ENCODE data around the gene RASGEF1B. TPM values are rescaled to one million over a fixed set of nuclear protein-coding genes. Genes with fewer than 3 reads are reported as not detected.

The RASGEF1B gene
- total and polyA plus RNA-seq, 2 experiments from 2014 or later = 29.1 to 53.4 TPM

GRCh38 chr4:81446634-81447033, 25.1 kb downstream of the RASGEF1B start:
- no peaks in the 10 kb centered on the region for H3K36me3 ChIP-seq (replicated peaks; ENCODE audit: insufficient read depth, low read depth)
- WGBS (ENCODE audit: low lambda C conversion rate, missing lambda C conversion rate) = 88% methylated on average over 1 of the region's 1 CpG

GRCh38 chr4:81445196-81445595, 26.5 kb downstream of the RASGEF1B start:
- Histone ChIP-seq H3K27ac (no peak overlapping the region), H3K9me2 (replicated peaks; ENCODE audit: insufficient read depth) (no peaks in the 10 kb centered on the region), H3K36me3 (replicated peaks; ENCODE audit: insufficient read depth, low read depth) (no peaks in the 10 kb centered on the region), H3K9me3 (ENCODE audit: low read depth) (no peaks in the 10 kb centered on the region), H2AFZ (no peak overlapping the region), H3K4me1 (ENCODE audit: insufficient read depth) (no peaks in the 10 kb centered on the region), H3K79me2 (no peaks in the 10 kb centered on the region), H3K27me3 (no peaks in the 10 kb centered on the region), H4K20me1 (ENCODE audit: insufficient read depth, poor library complexity, severe bottlenecking) (no peaks in the 10 kb centered on the region), H3K4me3 (no peak overlapping the region), H3K4me2 (no peak overlapping the region)
- WGBS (ENCODE audit: low lambda C conversion rate, missing lambda C conversion rate) = 75% methylated on average over 5 of the region's 5 CpGs
- DNase-seq (ENCODE audit: low spot score) = no peak
- TF ChIP-seq, protein P1, sequence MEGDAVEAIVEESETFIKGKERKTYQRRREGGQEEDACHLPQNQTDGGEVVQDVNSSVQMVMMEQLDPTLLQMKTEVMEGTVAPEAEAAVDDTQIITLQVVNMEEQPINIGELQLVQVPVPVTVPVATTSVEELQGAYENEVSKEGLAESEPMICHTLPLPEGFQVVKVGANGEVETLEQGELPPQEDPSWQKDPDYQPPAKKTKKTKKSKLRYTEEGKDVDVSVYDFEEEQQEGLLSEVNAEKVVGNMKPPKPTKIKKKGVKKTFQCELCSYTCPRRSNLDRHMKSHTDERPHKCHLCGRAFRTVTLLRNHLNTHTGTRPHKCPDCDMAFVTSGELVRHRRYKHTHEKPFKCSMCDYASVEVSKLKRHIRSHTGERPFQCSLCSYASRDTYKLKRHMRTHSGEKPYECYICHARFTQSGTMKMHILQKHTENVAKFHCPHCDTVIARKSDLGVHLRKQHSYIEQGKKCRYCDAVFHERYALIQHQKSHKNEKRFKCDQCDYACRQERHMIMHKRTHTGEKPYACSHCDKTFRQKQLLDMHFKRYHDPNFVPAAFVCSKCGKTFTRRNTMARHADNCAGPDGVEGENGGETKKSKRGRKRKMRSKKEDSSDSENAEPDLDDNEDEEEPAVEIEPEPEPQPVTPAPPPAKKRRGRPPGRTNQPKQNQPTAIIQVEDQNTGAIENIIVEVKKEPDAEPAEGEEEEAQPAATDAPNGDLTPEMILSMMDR (IDR thresholded peaks at IDR 0.05; ENCODE audit: poor library complexity) = no peak
- TF ChIP-seq EZH2phosphoT487 (IDR thresholded peaks at IDR 0.05; ENCODE audit: low read depth, severe bottlenecking, unreplicated experiment) (no peak), EZH2 (IDR thresholded peaks at IDR 0.05; ENCODE audit: borderline replicate concordance) (no peak)

More at GRCh38 chr4:81446634-81447033, 25.1 kb downstream of the RASGEF1B start:
- no peak overlapping the region for H2AFZ ChIP-seq
- no peaks in the 10 kb centered on the region for H3K4me1 ChIP-seq (ENCODE audit: insufficient read depth)
- no peaks in the 10 kb centered on the region for H4K20me1 ChIP-seq (ENCODE audit: insufficient read depth, poor library complexity, severe bottlenecking)
- no peaks in the 10 kb centered on the region for H3K9me2 ChIP-seq (replicated peaks; ENCODE audit: insufficient read depth)
- no peaks in the 10 kb centered on the region for H3K79me2 ChIP-seq
- TF ChIP-seq, protein P1 (IDR thresholded peaks at IDR 0.05; ENCODE audit: poor library complexity) = no peak
- no peak for TF ChIP-seq EZH2phosphoT487 (IDR thresholded peaks at IDR 0.05; ENCODE audit: low read depth, severe bottlenecking, unreplicated experiment)
- TF ChIP-seq EZH2 (IDR thresholded peaks at IDR 0.05; ENCODE audit: borderline replicate concordance) = no peak
- no peaks in the 10 kb centered on the region for H3K27me3 ChIP-seq
- H3K4me2 ChIP-seq = no peak overlapping the region
- no peak overlapping the region for H3K4me3 ChIP-seq
- no peaks in the 10 kb centered on the region for H3K9me3 ChIP-seq (ENCODE audit: low read depth)
- no peak overlapping the region for H3K27ac ChIP-seq
- DNase-seq (ENCODE audit: low spot score) = no peak

GRCh38 chr4:81442484-81443085, 29.1 kb downstream of the RASGEF1B start:
- H4K20me1 ChIP-seq (ENCODE audit: insufficient read depth, poor library complexity, severe bottlenecking) = no peaks in the 10 kb centered on the region
- no peak overlapping the region for H3K4me2 ChIP-seq
- TF ChIP-seq EZH2 (IDR thresholded peaks at IDR 0.05; ENCODE audit: borderline replicate concordance) (no peak), EZH2phosphoT487 (IDR thresholded peaks at IDR 0.05; ENCODE audit: low read depth, severe bottlenecking, unreplicated experiment) (no peak)
- TF ChIP-seq, protein P1 (IDR thresholded peaks at IDR 0.05; ENCODE audit: poor library complexity) = no peak
- H3K9me2 ChIP-seq (replicated peaks; ENCODE audit: insufficient read depth) = no peaks in the 10 kb centered on the region
- H3K27me3 ChIP-seq = no peaks in the 10 kb centered on the region
- no peak overlapping the region for H2AFZ ChIP-seq
- H3K79me2 ChIP-seq = no peaks in the 10 kb centered on the region
- no peaks in the 10 kb centered on the region for H3K9me3 ChIP-seq (ENCODE audit: low read depth)
- WGBS (ENCODE audit: low lambda C conversion rate, missing lambda C conversion rate) = 86% methylated on average over 4 of the region's 4 CpGs
- no peak overlapping the region for H3K4me3 ChIP-seq
- no peak for DNase-seq (ENCODE audit: low spot score)
- H3K27ac ChIP-seq = no peak overlapping the region
- no peaks in the 10 kb centered on the region for H3K36me3 ChIP-seq (replicated peaks; ENCODE audit: insufficient read depth, low read depth)
- H3K4me1 ChIP-seq (ENCODE audit: insufficient read depth) = no peaks in the 10 kb centered on the region
